WERI-Rb-1 (cell line): ENCODE measurements around the gene SUPT4H1.
A peak's percentile ranks its signal among the peaks of the same experiment; 100 is the strongest.

ENCODE experiments used
- DNase-seq: peaks from one replicate; pipeline ENCODE4 v3.0.0-alpha.2; 2020
- H3K27ac ChIP-seq: fragments of 250-450 bp; sonication (Bioruptor Pico); 2 replicates; pipeline ENCODE4 v1.5.1; 2020; ENCODE audit warnings: mild to moderate bottlenecking, moderate library complexity
- H3K27me3 ChIP-seq: fragments of 250-450 bp; sonication (Bioruptor Pico); 2 replicates; pipeline ENCODE4 v1.5.1; 2021; ENCODE audit warnings: mild to moderate bottlenecking, low read depth, moderate library complexity; ENCODE audit not compliant: insufficient read depth, severe bottlenecking
- H3K36me3 ChIP-seq: fragments of 250-450 bp; sonication (Bioruptor Pico); 2 replicates; pipeline ENCODE4 v1.5.1; 2020; ENCODE audit warnings: mild to moderate bottlenecking, moderate library complexity
- H3K4me3 ChIP-seq: 2 replicates; pipeline ENCODE4 v1.5.1; 2011; ENCODE audit warnings: low read depth, mild to moderate bottlenecking, control low read depth, low read length
- H3K9me3 ChIP-seq: fragments of 250-450 bp; sonication (Bioruptor Pico); 2 replicates; pipeline ENCODE4 v1.5.1; 2021; ENCODE audit warnings: mild to moderate bottlenecking, moderate library complexity; ENCODE audit not compliant: severe bottlenecking
- CTCF ChIP-seq: IDR thresholded peaks from 2 replicates; pipeline ENCODE4 v1.5.1; 2011; ENCODE audit warnings: low read depth, mild to moderate bottlenecking, control low read depth, inconsistent platforms, low read length

The SUPT4H1 gene

GRCh38 chr17:58338454-58338840, 13.6 kb downstream of the SUPT4H1 start:
- peaks cover 3% of the 10 kb centered on the region; the same call in 1 of the 2 replicates for H3K36me3 ChIP-seq
- H3K27ac ChIP-seq, result peak overlapping the region; percentile 67
- no peaks in the 10 kb centered on the region for H3K27me3 ChIP-seq
- H3K9me3 ChIP-seq, result no peaks in the 10 kb centered on the region
- no peak for DNase-seq
- peak; percentile 48 for TF ChIP-seq CTCF
- H3K4me3 ChIP-seq, result peak overlapping the region; percentile 22

GRCh38 chr17:58337600-58338453, 14.2 kb downstream of the SUPT4H1 start:
- H3K9me3 ChIP-seq, result no peaks in the 10 kb centered on the region
- no peaks in the 10 kb centered on the region for H3K27me3 ChIP-seq
- peak overlapping the region; percentile 22 for H3K4me3 ChIP-seq
- no peaks in the 10 kb centered on the region for H3K36me3 ChIP-seq
- peak; percentile 82 for DNase-seq
- peak overlapping the region; percentile 67 for H3K27ac ChIP-seq
- TF ChIP-seq CTCF, result no peak

- no peak overlapping the region for H3K4me3 ChIP-seq
- TF ChIP-seq CTCF, result no peak
- no peaks in the 10 kb centered on the region for H3K36me3 ChIP-seq
- DNase-seq, result no peak
- H3K27me3 ChIP-seq, result no peaks in the 10 kb centered on the region
- H3K27ac ChIP-seq, result peak overlapping the region; percentile 67
- no peaks in the 10 kb centered on the region for H3K9me3 ChIP-seq
These were observed 14.8 kb downstream of the SUPT4H1 start for GRCh38 chr17:58337210-58337599.

GRCh38 chr17:58336456-58337209, 15.4 kb downstream of the SUPT4H1 start:
- Histone ChIP-seq H3K4me3 (no peak overlapping the region), H3K9me3 (no peaks in the 10 kb centered on the region), H3K27me3 (no peaks in the 10 kb centered on the region), H3K36me3 (no peaks in the 10 kb centered on the region), H3K27ac (peak overlapping the region; percentile 67)
- DNase-seq, result no peak
- no peak for TF ChIP-seq CTCF

- Histone ChIP-seq H3K9me3 (no peaks in the 10 kb centered on the region), H3K27me3 (no peaks in the 10 kb centered on the region), H3K4me3 (no peak overlapping the region), H3K36me3 (no peaks in the 10 kb centered on the region), H3K27ac (no peak overlapping the region)
- no peak for DNase-seq
- no peak for TF ChIP-seq CTCF
These were observed 16.1 kb downstream of the SUPT4H1 start for GRCh38 chr17:58335779-58336455.
